K562 (cell line): ENCODE results near the gene TUBB4B. TPM values are rescaled to one million over a fixed set of nuclear protein-coding genes. Genes with fewer than 3 reads are reported as not detected.

Source experiments
- EZH2 ChIP-seq: IDR thresholded peaks from 2 replicates; pipeline ENCODE4 v1.6.1; 2012; ENCODE audit warnings: low read depth, mild to moderate bottlenecking, inconsistent platforms, low read length, borderline replicate concordance
- MECOM ChIP-seq: fragments of 250-450 bp; sonication (Bioruptor Pico); IDR thresholded peaks from 2 replicates; pipeline ENCODE4 v1.8.0; 2022; ENCODE audit warnings: inconsistent platforms
- MYNN ChIP-seq, 2 experiments: sonication (generic); formaldehyde crosslinking in 1 of 2; IDR thresholded peaks; 2 replicates each; pipeline versions ENCODE4 v1.5.0 to v1.6.1; 2016 to 2020; ENCODE audit warnings: antibody characterized with exemption in 1 of 2, missing genetic modification reagents in 1 of 2
- NR2C1 ChIP-seq, 2 experiments: fragments of 450-650 bp; IDR thresholded peaks; 2 replicates each; pipeline ENCODE4 v1.6.1; 2017; ENCODE audit warnings: mild to moderate bottlenecking in 2 of 2, antibody characterized with exemption in 1 of 2, inconsistent platforms in 1 of 2, missing compliant biosample characterization in 1 of 2, missing genetic modification characterization in 1 of 2
- PCBP1 ChIP-seq: fragments of 200-400 bp; formaldehyde crosslinking; IDR thresholded peaks from 2 replicates; pipeline ENCODE4 v1.6.1; 2018; ENCODE audit warnings: mild to moderate bottlenecking, low read depth, low read length; ENCODE audit not compliant: poor library complexity, severe bottlenecking
- SLC30A9 ChIP-seq: fragments of 250-450 bp; sonication (Bioruptor Pico); IDR thresholded peaks from 2 replicates; pipeline ENCODE4 v1.8.0; 2022; ENCODE audit warnings: mild to moderate bottlenecking, moderate library complexity
- ZNF121 ChIP-seq: sonication (generic); formaldehyde crosslinking; conservative IDR thresholded peaks from 2 replicates; pipeline ENCODE4 v1.8.0; 2022; ENCODE audit warnings: missing genetic modification reagents
- ZNF3 ChIP-seq: fragments of 250-450 bp; sonication (Bioruptor Pico); IDR thresholded peaks from 2 replicates; pipeline ENCODE4 v1.5.0; 2021; ENCODE audit warnings: mild to moderate bottlenecking, moderate library complexity
- ZNF311 ChIP-seq: fragments of 250-450 bp; sonication (Bioruptor Pico); IDR thresholded peaks from 2 replicates; pipeline ENCODE4 v1.4.0; 2020; ENCODE audit warnings: mild to moderate bottlenecking, moderate library complexity
- polyA plus RNA-seq, 8 experiments: library from polyadenylated mRNA; depleted of rRNA in 4 of 8; stranded (reverse) in 5 of 8; unstranded in 3 of 8; fragments of >200 nt; fragmentation: Nextera tagmentation in 2 of 8; fragmentation: Illumina TruSeq in 1 of 8; extraction: Ambion mirVana in 2 of 8; extraction: Trizol in 1 of 8; gene quantifications; 2 replicates each; pipeline versions ENCODE4 v1.2.1 to v1.2.3, GENCODE V29; 2011 to 2014; ENCODE audit warnings: inconsistent platforms in 1 of 8, missing spikeins in 1 of 8
- total RNA-seq, 7 experiments: library from RNA; depleted of rRNA in 6 of 7; stranded (reverse); fragments of >200 nt in 6 of 7; fragmentation: Illumina TruSeq in 2 of 7; extraction: Trizol in 2 of 7; gene quantifications; 2 replicates each; pipeline versions ENCODE4 v1.2.1 to v1.2.3, GENCODE V29; 2011 to 2021; ENCODE audit warnings: low replicate concordance in 1 of 7
- TF ChIP-seq, protein P1 (sequence below): fragments of 450-650 bp; IDR thresholded peaks from 2 replicates; pipeline ENCODE4 v1.6.1; 2016; ENCODE audit warnings: mild to moderate bottlenecking, moderate library complexity
- TF ChIP-seq, protein P2 (sequence below), 2 experiments: fragments of 450-650 bp in 1 of 2; sonication (generic) in 1 of 2; formaldehyde crosslinking; conservative IDR thresholded peaks; 2 replicates each; pipeline versions ENCODE4 v1.4.0 to v1.8.1; 2020 to 2022; ENCODE audit warnings: mild to moderate bottlenecking in 1 of 2, missing genetic modification reagents in 1 of 2
- TF ChIP-seq, protein P3 (sequence below): sonication (generic); formaldehyde crosslinking; IDR thresholded peaks from 2 replicates; pipeline ENCODE4 v1.8.0; 2022; ENCODE audit warnings: mild to moderate bottlenecking, missing genetic modification reagents, borderline replicate concordance

Gene TUBB4B
- total and polyA plus RNA-seq, 9 of the 15 experiments (the other 6 are each of a cell fraction or from before 2014, with no cell fraction given), result 24.1 to 443 (median 268) TPM

DNA sequence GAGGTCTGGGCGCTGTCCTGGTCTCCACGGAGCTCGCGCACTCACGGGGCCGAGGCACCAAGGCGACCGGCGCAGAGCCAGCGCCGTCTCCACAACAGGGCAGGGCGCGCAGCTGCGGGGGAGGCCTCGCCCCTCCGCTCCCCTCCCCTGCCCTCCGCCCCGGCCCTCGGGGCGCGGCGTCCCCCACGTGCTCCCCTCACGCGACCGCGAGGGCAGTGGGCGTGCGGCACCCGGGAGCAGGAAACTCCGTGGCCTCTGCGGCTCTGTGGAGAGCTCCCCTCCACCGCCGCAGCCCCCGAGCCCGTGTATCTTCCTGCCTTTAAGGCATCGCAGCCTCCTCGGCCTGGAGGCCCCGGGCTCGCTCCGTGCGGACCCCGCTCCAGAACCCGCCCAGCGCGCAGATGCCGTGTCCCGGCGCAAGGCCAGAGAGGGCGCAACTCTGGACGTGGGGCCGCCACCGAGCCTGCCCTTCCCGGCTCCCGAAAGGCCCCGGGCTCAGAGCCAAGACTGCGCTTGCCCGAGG is 708 bp upstream of the TUBB4B start (continued):
- TF ChIP-seq, protein P1, sequence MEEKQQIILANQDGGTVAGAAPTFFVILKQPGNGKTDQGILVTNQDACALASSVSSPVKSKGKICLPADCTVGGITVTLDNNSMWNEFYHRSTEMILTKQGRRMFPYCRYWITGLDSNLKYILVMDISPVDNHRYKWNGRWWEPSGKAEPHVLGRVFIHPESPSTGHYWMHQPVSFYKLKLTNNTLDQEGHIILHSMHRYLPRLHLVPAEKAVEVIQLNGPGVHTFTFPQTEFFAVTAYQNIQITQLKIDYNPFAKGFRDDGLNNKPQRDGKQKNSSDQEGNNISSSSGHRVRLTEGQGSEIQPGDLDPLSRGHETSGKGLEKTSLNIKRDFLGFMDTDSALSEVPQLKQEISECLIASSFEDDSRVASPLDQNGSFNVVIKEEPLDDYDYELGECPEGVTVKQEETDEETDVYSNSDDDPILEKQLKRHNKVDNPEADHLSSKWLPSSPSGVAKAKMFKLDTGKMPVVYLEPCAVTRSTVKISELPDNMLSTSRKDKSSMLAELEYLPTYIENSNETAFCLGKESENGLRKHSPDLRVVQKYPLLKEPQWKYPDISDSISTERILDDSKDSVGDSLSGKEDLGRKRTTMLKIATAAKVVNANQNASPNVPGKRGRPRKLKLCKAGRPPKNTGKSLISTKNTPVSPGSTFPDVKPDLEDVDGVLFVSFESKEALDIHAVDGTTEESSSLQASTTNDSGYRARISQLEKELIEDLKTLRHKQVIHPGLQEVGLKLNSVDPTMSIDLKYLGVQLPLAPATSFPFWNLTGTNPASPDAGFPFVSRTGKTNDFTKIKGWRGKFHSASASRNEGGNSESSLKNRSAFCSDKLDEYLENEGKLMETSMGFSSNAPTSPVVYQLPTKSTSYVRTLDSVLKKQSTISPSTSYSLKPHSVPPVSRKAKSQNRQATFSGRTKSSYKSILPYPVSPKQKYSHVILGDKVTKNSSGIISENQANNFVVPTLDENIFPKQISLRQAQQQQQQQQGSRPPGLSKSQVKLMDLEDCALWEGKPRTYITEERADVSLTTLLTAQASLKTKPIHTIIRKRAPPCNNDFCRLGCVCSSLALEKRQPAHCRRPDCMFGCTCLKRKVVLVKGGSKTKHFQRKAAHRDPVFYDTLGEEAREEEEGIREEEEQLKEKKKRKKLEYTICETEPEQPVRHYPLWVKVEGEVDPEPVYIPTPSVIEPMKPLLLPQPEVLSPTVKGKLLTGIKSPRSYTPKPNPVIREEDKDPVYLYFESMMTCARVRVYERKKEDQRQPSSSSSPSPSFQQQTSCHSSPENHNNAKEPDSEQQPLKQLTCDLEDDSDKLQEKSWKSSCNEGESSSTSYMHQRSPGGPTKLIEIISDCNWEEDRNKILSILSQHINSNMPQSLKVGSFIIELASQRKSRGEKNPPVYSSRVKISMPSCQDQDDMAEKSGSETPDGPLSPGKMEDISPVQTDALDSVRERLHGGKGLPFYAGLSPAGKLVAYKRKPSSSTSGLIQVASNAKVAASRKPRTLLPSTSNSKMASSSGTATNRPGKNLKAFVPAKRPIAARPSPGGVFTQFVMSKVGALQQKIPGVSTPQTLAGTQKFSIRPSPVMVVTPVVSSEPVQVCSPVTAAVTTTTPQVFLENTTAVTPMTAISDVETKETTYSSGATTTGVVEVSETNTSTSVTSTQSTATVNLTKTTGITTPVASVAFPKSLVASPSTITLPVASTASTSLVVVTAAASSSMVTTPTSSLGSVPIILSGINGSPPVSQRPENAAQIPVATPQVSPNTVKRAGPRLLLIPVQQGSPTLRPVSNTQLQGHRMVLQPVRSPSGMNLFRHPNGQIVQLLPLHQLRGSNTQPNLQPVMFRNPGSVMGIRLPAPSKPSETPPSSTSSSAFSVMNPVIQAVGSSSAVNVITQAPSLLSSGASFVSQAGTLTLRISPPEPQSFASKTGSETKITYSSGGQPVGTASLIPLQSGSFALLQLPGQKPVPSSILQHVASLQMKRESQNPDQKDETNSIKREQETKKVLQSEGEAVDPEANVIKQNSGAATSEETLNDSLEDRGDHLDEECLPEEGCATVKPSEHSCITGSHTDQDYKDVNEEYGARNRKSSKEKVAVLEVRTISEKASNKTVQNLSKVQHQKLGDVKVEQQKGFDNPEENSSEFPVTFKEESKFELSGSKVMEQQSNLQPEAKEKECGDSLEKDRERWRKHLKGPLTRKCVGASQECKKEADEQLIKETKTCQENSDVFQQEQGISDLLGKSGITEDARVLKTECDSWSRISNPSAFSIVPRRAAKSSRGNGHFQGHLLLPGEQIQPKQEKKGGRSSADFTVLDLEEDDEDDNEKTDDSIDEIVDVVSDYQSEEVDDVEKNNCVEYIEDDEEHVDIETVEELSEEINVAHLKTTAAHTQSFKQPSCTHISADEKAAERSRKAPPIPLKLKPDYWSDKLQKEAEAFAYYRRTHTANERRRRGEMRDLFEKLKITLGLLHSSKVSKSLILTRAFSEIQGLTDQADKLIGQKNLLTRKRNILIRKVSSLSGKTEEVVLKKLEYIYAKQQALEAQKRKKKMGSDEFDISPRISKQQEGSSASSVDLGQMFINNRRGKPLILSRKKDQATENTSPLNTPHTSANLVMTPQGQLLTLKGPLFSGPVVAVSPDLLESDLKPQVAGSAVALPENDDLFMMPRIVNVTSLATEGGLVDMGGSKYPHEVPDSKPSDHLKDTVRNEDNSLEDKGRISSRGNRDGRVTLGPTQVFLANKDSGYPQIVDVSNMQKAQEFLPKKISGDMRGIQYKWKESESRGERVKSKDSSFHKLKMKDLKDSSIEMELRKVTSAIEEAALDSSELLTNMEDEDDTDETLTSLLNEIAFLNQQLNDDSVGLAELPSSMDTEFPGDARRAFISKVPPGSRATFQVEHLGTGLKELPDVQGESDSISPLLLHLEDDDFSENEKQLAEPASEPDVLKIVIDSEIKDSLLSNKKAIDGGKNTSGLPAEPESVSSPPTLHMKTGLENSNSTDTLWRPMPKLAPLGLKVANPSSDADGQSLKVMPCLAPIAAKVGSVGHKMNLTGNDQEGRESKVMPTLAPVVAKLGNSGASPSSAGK, result no peak
- TF ChIP-seq NR2C1 (IDR thresholded peaks at IDR 0.05) (no peak), NR2C1 (tag; IDR thresholded peaks at IDR 0.05) (no peak), EZH2 (no peak), ZNF3 (CRISPR knock-in tag) (no peak), PCBP1 (peak; percentile 49), ZNF311 (0 out of 2 replicates have a peak, but pooled peaks have one; percentile 45), ZNF121 (CRISPR knock-in tag) (0 out of 2 replicates have a peak, but pooled peaks have one; percentile 29), MECOM (no peak), MYNN (IDR thresholded peaks at IDR 0.05) (peak; percentile 28; the same call in 1 of the 2 replicates), MYNN (CRISPR knock-in tag; IDR thresholded peaks at IDR 0.05) (no peak), SLC30A9 (CRISPR knock-in tag) (no peak)
- TF ChIP-seq, protein P2, sequence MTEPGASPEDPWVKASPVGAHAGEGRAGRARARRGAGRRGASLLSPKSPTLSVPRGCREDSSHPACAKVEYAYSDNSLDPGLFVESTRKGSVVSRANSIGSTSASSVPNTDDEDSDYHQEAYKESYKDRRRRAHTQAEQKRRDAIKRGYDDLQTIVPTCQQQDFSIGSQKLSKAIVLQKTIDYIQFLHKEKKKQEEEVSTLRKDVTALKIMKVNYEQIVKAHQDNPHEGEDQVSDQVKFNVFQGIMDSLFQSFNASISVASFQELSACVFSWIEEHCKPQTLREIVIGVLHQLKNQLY (CRISPR knock-in tag; conservative IDR thresholded peaks at IDR 0.05), result peak in 1 of 2 experiments; percentile 80; a peak in 1 of 4 replicates
- TF ChIP-seq, protein P3, sequence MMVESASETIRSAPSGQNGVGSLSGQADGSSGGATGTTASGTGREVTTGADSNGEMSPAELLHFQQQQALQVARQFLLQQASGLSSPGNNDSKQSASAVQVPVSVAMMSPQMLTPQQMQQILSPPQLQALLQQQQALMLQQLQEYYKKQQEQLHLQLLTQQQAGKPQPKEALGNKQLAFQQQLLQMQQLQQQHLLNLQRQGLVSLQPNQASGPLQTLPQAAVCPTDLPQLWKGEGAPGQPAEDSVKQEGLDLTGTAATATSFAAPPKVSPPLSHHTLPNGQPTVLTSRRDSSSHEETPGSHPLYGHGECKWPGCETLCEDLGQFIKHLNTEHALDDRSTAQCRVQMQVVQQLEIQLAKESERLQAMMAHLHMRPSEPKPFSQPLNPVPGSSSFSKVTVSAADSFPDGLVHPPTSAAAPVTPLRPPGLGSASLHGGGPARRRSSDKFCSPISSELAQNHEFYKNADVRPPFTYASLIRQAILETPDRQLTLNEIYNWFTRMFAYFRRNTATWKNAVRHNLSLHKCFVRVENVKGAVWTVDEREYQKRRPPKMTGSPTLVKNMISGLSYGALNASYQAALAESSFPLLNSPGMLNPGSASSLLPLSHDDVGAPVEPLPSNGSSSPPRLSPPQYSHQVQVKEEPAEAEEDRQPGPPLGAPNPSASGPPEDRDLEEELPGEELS (CRISPR knock-in tag), result peak; percentile 91; the same call in 1 of the 2 replicates
